Subcutaneous adipose tissue (tissue), 4 donors: Measurements from ENCODE around the gene NFAM1. TPM values are rescaled to one million over a fixed set of nuclear protein-coding genes. Genes with fewer than 3 reads are reported as not detected.

Experiments
- total RNA-seq, 4 donors: library from RNA; depleted of rRNA; stranded (reverse); fragments of >200 nt; gene quantifications; one replicate each; pipeline ENCODE4 v1.1.0, GENCODE V29; 2016
- TF ChIP-seq, protein P1 (sequence below): fragments of 450-650 bp; IDR thresholded peaks from one replicate; pipeline ENCODE4 v1.5.1; 2016; ENCODE audit warnings: low read depth, mild to moderate bottlenecking, control low read depth, antibody characterized with exemption, moderate library complexity

Gene NFAM1
- total RNA-seq, 4 donors from 2014 or later: 2.6 to 10.9 (median 5.8) TPM

DNA sequence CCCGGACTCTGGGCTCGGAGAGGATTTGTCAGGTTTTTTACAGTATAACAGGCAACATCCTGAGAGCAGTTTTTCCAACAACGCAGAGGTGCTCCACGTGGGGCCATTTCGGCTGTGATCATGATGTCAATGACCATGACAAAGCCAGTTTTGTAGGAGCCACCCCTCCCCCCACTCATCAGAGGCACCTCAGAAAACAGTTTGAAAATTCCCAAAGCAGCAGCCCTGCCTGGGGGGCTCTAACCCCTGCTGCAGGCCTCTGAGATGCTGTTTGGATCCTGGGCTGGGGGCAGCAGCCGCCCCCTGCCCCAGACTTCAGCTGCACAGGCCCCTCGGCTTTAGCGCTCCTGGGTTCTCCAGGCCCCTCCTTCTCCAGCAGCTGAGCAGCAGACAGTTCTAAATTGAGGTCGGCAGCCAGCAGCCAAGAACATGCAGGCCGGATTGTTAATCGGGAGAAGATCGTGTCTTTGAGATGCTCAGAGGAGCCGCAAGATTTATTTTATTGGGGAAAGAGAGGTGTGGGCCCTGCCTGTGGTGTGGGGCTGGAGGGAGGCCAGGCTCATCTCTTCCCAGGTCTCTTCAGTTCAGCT is 19.4 kb downstream of the NFAM1 start:
- TF ChIP-seq, protein P1, sequence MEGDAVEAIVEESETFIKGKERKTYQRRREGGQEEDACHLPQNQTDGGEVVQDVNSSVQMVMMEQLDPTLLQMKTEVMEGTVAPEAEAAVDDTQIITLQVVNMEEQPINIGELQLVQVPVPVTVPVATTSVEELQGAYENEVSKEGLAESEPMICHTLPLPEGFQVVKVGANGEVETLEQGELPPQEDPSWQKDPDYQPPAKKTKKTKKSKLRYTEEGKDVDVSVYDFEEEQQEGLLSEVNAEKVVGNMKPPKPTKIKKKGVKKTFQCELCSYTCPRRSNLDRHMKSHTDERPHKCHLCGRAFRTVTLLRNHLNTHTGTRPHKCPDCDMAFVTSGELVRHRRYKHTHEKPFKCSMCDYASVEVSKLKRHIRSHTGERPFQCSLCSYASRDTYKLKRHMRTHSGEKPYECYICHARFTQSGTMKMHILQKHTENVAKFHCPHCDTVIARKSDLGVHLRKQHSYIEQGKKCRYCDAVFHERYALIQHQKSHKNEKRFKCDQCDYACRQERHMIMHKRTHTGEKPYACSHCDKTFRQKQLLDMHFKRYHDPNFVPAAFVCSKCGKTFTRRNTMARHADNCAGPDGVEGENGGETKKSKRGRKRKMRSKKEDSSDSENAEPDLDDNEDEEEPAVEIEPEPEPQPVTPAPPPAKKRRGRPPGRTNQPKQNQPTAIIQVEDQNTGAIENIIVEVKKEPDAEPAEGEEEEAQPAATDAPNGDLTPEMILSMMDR: no peak

DNA sequence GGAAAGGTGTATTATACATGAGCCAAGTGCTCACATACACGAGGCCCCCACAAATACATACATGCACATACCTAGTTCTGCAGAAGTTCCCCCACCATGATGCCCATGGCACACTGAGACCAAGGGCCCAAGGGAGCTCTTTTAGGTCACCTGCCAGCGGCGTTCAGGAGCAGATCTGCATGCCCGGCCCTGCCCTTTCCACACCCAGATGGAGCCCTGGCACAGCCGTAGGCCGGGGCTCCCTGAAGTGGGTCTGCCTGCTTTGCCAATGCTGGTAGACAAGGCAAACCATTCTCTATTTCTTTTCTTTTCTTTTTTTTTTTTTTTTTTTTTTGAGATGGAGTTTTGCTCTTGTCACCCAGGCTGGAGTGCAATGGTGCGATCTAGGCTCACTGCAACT is 21.5 kb downstream of the NFAM1 start:
- TF ChIP-seq, protein P1: no peak

DNA sequence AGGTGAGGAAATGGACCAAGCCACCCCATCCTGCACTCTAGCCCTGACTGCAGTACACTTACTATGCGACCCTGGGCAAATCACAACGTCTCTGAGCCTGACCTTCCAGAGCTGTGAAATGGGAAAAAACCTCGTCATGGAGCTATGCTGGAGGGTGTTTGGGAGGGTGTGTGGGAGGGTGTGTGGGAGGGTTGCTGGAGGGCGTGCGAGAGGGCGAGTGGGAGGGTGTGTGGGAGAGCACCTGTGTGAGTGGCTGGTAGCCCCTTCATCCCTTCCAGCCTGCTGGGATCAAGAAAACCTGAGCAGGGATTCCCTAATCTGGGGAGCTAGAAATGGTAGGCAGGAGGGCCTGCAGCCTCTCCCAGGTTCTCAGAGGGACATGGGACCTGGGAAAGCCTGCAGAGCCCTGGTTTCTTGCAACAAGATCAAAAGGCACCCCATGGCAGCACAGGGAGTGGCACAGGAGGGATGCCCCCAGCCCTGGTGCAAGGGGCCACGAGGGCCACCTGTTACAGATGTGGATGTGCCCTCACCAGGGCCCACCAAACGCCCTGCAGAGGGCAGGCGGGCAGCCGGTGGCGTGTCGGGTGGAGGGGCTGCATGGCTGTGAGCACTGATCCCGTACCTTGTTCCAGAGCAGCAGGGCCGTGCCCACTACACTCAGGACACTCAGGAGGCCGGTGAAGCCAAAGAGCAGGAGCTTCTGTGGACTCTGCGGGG is 23.2 kb downstream of the NFAM1 start:
- TF ChIP-seq, protein P1: no peak

DNA sequence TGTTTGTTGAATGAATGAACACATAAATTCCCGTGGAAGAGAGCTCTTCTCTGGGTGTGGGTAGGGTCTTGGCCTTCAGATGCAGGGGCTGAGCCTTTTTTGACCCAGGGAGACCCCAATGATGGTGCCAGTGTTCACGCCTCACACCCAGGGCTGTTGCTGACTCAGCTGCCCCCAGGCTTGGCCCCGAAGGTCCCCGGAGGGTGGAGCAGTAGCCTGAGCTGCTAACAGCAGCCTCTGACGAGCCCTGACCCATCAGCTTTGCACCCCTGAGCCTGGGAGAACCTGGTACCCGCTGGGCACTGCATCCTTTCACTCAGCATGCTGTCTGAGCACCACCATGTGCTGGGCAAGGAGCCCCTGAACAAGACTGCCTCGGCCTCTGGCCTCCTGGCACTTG is 23.9 kb downstream of the NFAM1 start:
- TF ChIP-seq, protein P1: no peak

DNA sequence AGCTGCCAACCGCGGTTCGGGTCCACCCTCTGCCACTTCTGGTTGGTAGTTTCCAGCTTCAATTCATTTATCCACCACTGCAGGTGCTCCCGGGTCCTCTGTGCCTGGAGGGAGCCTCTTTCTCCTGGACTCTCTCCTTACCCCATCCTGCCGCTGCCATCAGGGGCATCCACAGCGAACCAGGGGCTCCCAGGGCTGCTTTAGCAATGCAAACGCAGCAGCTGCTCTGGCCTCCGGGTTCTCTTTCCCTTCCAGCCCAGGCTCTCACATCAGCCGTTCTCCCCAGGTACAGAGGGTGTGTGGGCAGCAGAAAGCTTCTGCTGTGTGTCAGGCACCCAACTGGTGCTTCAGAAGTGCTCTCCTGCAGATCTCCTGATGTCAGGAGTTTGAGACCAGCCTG is 27.9 kb downstream of the NFAM1 start:
- TF ChIP-seq, protein P1: no peak

DNA sequence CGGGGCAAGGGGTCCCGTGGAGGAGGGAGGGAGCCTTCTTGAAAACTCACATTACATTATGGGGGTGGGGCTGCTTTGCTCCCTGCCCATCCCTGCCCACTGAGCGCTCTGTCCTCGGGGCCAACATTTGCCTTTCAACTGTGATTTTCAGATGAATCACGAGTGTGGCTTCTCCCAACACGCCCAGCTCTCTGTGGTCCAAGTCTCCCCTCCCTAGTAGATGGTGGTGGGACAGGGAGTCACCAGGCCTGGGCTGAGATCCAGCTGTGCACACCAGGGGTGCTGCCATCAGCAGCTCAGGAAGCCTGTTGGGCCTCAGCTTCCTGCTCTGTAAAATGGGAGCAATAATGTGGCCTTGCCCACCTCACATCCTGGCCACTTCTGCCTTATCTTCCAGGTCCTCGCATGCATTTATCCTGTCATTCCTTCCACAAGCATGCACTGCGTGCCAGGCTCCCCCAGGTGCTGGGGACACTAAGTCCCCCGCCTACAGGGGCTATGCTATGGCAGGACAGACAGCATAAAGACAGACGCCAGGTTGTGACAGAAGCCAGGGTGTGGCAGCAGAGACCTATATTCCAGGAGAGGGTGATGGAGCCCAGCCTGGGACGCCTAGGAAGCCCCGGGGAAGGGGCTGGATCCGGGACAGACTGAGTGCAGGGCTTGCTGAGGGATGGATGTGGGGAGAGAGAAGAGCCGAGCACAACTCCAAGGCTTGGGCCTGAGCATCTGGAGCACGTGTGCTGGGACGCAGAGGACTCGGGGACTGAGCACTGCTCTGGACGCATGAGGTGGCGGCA is 30.5 kb downstream of the NFAM1 start:
- TF ChIP-seq, protein P1: no peak
